ENCODE results near the gene GATD1.

The GATD1 gene, protein sequence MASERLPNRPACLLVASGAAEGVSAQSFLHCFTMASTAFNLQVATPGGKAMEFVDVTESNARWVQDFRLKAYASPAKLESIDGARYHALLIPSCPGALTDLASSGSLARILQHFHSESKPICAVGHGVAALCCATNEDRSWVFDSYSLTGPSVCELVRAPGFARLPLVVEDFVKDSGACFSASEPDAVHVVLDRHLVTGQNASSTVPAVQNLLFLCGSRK

DNA sequence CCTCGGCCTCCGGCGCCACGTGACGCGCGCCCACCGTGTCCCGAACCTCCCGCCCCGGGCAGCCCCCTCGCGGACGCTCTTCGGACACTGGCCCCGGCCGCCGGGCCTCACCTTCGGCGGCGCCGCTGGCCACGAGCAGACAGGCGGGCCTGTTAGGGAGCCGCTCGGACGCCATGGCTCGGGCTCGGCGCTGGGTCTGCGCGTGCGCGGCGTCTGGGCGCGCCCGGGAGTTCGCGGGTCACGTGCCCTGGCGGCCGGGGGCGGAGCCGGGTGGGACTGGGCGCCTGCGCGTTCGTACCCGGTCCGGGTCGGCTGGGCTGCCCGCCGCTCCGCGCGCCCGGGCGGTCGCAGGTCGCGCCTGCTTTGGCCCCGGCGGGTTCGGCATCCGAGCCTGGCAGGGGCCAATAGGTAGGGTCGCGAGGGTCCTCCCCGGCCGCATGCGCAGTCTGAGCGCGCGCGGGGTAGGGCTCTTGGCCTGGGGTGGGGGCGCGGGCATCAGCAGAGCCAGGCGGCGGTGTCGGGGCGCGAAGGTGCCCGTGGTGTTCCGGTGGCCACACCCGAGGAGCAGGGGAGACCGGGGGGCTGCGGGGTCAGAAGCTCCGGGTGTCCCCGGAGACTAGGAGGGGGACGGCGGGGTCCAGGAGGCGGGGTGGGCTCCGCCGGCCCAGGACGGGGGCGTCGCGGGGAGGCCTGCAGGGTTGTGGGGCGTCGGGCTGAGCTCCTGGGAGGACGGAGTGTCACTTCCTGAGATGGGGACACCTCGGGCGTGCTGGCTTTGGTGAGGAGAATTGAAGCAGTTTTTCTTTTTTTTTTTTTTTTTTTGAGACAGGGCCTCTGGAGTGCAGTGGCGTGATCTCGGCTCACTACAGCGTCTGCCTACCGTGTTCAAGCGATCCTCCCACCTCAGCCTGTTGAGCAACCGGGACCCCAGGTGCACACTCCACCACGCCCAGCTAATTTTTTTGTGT lies at the start of gene GATD1:
Gene GATD1, minus strand, starts transcription at position 200 of the 968 bp plus-strand sequence. Its CDS starts 25 bp downstream, at position 175.
- DNase-seq: peak; percentile 100

DNA sequence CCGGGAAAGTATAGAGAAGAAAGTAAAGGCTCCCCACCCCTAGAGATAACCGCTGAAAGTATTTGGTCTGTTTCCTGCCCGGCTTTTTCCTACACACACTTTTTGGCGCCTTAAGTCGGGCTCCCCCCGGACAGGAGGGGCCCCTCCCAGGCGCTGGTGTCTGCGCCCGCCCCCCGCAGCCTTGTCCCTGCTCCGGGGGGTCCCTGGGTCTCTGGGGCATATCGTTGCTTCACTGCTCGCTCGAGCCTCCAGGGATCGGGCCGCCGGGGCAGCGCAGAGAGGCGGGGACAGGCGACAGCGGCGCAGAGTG lies 49.5 kb upstream of the GATD1 start:
- no peak for DNase-seq

DNA sequence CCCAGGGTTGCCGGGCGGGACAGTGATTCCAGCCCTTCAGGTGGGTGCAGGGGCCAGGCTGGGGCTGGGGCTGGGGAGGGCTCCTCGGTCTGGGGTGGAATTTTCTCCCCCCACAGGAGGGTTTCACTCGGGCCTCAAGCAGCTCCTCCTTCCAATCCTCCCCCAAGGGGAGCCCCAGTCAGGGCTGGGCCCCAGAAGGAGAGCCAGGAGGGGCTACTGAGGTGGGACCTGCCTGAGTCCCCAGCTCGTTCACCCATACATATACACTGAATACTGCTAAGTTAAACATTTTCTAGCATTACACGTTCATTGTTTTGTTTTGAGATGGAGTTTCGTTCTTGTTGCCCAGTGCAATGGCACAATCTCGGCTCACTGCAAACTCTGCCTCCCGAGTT lies 48.9 kb upstream of the GATD1 start:
- DNase-seq: no peak

DNA sequence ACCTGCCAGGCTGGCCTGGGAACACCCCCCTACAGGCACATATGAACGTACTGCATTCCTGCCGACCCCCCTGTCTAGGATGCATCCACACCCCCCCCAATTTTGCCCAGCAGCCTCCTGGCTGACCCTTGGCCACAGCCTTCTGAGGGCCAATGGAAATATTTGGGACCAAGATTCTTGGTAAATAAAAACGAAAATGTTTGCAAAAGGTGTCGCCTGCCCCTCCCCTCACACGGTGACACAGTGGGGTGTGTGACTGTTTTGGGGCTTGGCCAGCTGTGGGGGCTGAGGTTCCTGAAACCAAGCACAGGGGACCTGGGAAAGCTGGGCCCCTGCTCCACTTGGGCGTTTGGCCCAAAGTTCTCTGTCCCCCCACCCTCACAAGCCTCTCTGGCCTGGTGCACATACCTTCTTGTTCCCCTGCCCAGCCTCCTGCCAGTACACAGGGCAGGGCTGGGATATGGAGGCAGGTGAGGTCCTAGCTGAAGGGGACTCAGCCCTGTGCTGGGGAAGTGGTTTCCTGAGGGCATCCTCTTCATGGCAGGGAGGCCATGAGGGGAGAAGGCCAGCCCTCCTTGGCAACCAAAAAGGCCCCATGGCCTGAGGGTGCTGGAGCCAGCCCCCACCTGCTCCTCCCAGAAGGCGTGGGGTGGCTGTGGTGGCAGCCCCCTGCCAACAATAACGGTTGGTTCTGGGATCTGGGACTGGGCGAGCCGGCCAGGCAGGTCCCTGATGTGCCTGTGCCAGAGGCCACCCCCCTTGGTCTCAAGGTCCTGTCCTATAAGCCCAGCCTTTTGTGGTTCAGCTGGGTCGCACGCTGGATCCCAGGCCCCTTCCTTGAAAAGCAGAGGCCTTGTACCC lies 48.3 kb upstream of the GATD1 start:
- no peak for DNase-seq

DNA sequence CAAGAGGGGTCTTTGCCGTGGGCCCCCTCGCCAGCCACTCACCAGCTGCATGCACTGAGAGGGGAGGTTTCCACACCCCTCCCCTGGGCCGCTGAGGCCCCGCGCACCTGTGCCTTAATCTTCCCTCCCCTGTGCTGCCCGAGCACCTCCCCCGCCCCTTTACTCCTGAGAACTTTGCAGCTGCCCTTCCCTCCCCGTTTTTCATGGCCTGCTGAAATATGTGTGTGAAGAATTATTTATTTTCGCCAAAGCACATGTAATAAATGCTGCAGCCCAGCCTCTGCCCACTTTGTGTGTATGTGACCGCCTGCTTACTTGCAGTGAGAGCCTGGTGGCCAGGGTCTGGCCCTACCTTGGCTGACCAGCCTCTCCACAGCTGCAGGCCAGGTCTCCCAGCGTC lies 47.7 kb upstream of the GATD1 start:
- no peak for DNase-seq

DNA sequence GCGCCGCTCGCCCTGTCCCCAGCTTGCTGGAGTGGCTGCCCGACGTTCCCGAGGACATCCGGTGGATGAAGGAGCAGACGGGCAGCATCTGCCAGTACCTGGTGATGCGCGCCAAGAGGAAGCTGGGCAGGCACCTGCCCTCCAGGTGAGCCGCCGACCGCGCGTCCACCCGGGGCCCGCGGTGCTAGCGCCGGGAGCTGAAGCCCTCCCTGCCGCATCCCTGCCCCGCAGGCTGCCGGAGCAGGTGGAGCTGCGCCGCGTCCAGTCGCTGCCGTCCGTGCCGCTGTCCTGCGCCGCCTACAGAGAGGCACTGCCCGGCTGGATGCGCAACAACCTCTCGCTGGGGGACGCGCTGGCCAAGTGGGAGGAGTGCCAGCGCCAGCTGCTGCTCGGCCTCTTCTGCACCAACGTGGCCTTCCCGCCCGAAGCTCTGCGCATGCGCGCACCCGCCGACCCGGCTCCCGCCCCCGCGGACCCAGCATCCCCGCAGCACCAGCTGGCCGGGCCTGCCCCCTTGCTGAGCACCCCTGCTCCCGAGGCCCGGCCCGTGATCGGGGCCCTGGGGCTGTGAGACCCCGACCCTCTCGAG lies 47.1 kb upstream of the GATD1 start:
- DNase-seq: no peak

DNA sequence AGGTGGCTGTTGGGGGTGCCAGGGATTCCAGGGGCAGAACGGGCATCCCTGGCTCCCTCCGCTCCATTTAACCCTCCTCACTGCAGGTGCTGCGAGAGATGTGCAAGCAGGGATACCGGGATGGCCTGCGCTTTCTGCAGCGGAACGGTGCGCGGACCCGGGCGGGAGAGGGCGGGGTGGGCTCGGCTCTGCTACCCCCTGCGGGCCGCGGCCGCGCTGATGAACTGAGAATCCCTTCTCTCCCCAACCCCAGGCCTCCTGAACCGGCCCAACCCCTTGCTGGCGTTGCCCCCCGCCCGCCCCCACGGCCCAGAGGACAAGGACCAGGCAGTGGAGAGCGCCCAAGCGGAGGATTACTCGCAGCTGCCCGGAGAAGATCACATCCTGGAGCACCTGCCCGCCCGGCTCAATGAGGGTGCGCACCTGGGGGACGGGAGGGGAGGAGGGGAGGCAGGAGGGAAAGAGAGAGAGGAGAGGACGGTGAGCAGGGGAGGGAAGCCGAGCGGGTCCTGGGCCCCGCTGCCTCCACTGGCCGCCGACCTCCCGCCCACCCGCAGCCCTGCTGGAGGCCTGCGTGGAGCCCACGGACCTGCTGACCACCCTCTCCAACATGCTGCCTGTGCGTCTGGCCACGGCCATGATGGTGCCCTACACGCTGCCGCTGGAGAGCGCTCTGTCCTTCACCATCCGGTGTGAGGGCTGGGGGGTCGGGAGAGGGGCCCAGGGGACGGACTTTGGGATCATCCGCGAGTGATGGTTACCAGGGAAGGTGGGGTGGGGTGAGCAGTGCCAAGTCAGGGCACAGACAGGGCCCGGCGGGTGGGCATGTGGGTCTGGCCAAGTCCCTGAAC lies 46.4 kb upstream of the GATD1 start:
- DNase-seq: no peak

DNA sequence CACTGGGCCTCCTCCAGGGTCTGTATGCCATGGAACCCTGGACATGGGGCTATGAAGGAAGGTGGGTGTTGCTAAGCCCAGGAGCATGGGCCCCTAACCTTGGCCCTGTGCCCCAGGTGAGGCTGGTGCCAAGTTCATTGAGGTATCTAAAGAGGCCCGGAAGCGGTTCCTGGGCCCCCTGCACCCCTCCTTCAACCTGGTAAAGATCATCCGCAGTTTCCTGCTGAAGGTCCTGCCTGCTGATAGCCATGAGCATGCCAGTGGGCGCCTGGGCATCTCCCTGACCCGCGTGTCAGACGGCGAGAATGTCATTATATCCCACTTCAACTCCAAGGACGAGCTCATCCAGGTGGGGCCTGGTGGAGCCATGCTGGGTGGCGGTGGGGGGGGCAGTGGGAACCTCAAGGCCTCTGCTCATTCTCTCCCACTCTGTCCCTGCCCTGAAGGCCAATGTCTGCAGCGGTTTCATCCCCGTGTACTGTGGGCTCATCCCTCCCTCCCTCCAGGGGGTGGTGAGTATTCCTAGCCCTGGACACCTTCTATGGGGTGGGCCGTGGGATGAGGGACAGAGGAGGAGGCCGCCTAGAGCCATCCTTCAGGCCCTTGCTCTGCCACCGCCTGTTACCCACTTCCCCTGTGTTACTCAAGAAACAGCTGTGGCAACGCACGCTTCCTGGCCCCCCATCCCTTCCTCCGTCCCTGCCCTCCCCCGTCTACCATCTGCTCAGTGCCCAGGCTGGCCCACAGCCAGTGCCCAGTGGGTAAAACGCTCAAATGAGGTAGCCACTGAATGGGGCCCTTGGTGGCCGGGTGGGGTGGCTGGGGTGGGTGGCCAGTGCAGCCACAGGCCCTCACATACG lies 44.5 kb upstream of the GATD1 start:
- DNase-seq: no peak

DNA sequence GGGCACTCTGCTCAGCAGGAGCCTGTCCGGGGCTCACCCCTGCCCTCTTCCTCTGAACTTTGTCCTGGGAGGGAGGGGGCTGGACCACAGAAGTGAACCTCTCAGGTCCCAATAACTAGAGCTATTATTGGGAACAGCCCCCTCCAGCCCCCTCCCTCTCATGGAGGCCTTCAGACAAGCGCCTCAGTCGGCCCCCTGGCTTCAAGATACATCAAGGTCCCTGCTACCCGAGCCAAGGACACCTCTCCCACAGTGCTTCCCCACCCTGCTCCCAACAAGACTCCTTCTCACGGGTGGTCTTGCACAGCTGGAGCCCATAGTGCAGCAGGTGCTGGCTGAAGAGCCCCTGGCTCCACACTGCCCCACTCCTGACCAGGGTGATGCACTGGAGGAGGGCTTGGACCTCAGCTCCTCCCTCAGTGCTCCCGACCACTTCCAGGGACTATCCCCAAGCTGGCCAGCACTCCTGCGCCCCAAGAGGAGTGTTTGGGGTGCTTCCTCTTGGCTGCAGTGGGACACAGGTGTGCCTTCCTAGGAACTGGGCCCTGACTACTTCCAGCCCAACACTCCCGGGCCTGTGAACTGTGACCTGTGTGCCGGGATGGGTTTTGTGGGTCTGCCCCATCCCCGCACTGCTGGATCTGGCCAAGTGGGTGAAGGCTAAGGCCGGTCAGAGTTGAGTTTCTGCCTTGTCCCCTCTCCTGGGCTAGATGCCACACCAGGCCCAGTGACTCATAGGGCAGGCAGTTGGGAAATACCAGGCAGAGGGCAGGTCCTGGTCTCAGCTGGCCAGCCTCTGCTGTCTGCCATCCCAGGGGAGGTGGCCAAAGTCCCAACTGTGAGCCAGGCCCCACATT lies 43.6 kb upstream of the GATD1 start:
- peak; percentile 97 for DNase-seq

DNA sequence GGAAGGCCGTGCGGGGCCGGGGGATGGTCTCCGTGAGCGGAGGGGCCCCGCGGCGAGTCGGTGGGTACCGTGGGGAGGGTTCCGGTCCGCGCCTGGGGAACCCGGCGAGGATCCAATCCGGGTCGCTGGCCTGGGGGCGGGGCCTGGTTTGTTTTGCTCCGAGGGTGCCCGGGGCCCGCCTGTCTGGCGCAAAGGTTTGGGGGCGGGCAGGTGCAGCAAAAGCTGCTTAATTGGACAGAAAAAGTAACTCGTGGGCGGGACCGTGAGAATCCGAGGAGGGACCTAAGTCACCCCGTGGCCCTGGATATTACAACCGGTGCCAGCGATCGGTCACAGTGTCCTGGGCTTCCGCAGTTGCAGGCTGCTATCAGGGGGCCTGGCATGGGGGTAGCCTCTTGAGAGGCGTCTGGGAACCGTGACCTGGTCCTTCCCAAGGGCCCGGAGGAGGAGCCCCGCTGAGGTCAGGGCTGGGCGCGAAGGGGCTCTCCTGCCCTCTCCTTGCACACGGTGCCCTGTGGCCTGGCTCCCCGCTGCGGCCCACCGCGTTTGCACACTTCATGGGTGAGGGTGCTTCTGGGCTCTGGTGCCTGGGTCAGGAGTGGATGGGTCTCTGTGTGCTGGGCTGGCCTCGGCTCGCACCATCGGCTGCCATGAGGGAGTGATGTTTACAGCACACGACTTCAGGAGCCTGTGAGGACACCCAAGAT lies 42.8 kb upstream of the GATD1 start:
- peak; percentile 96 for DNase-seq

DNA sequence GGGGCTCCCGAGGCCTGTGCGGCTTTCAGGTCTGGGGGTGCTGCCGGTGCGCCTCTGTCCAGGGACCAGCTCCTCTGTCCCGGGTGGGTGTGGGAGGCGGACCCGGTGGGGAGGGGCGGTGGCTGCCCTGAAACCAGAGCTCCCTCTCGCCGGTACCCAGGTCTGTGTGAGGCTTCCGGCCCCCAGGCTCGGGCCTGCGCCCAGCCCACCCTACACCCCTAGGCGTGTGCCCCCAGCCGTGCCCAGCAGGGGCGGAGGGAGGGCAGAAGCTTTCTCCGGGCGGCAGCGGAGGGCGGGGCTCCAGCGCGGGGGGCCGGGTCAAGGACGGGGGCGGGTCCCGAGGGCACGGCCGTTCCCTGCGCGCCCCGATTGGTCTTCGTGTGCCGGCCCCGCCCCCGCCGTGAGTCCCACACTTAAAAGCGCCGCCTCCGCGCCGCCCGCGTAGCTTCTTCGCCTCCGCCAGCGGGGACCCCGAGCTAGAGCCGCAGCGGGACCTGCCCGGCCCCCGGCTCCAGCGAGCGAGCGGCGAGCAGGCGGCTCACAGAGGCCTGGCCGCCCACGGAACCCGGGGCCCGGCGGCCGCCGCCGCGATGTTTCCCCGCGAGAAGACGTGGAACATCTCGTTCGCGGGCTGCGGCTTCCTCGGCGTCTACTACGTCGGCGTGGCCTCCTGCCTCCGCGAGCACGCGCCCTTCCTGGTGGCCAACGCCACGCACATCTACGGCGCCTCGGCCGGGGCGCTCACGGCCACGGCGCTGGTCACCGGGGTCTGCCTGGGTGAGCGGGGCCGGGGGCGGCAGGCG lies 42.0 kb upstream of the GATD1 start:
- peak; percentile 94 for DNase-seq

DNA sequence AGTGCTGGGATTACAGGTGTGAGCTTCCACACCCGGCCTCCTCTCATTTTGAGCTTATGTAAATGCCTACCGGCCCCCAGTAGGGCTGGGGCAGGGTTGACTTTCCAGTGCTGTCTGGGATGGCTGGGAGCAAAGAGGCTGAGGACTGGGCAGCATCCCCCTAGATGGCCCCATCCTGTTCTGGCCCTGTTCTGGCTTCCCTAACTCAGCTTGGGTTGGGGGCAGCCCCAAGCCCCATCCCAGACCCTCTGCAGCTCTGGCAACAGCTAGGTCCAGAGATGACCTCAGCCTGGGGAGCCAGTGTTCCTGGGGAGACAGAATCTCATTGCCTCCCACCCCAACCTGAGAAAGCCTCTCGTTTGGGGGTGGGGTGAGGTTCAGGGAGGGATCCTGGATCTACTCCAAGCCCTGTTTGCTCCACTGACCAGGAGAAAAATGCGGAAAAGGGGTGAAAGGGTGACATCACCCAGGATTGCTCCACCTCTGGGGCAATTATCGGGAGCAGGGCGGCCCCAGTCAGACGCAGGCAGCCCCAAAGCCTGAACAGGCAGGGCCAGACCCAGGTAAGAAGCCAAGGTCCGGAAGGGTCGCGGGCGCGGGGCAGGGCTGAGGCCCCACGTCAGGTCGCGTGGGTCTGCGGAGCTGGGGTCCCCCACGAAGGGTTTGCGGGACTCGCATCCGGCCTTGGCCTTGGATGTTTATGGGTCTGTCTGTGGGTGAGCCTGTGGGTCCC lies 41.3 kb upstream of the GATD1 start, which contains the start of gene PNPLA2:
Gene PNPLA2, plus strand, starts transcription at position 519 of the 733 bp plus-strand sequence. CDS start 805 bp downstream, outside the sequence.
- no peak for DNase-seq

DNA sequence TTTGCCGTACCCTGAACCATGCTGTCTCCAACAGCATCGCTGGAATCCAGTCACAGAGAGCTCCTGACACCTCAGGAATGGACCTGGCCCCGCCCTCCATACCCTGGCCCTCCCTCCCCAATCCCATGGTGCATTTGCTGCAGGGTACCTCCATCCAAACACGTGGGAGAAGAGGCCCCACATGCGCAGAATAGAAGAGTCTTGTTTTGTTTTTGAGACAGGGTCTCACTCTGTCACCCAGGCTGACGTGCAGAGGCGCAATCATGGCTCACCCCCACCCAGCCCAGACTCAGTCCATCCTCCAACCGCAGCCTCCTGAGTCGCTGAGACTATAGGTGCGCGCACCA lies 39.1 kb upstream of the GATD1 start:
- no peak for DNase-seq

DNA sequence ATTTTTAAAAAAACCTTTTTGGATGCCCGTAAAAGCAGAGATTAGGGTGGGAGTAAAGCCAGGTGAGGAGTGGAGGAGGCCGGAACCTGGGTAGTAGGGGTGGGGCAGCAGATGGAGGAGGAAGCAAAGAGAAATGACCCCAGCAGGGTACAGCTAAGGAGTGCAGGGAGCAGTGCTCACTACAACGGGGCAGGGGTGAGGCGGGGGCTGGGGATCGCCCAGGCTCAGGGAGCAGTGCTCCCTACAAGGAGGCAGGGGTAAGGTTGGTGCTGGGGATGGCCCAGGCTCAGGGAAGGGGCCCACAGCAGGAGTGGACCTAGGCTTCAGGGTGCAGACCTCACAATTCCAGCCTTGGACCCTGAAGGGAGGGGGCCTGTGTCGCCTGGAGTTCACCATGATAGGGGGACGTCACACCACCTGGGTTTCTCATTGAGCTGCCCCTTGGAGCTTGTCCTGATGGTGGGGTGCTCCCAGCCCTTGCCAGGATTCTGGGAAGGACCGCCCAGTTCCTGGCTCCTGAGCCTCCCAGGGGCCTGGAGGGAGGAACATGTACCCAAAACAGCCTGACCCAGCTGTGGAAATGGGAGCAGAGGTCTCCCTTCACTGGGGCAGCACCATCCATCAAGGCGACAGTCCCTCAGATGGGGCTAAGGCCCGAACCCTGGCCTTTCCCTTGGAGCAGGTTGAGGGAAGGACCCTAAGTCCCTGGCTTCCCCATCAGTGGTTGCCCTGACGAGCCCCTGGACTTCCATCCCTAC lies 38.6 kb upstream of the GATD1 start:
- DNase-seq: no peak

DNA sequence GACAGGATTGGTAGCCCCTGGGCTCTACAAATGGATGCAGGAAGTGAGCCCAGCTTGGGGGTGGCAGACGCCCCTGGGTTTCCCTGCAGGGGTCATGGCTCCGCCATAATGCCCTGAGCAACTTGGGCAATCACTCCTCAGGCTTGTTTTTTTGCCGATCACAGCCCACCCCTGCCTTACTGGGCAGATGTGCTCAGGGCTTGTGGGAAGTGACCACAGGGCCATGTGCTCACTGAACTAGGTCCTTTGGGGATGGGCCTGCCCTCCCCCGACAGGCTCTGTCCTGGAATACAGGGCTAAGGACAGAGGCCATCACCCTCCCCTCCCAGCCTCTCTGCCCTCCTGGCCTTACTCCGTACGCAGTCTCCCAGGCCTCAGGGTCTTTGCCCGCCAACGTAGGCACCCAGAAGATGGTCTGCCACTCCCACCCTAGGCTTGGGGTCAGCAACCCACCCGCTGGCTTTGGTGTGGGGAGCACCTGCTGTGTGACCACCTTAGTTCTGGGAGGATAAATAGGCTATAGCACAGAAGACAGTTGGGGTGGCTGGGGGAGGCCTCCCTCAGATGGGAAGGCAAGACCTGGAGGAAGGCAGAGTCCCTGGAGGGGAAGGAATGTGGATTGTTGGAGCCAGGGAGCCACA lies 36.3 kb upstream of the GATD1 start:
- no peak for DNase-seq

DNA sequence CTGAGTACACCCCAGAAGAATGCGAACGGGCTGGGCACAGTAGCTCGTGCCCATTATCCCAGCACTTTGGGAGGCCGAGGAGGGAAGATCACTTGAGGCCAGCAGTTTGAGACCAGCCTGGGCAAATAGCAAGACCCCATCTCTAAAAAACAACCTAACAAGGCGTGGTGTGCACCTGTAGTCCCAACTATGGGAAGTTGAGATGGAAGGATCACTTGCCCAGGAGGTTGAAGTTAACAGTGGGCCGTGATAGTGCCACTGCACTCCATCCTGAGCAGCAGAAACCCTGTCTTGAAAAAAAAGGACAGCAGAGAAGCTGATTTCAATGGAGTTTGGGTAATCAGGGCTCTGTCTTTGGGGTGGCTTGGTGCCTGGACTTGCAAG lies 35.8 kb upstream of the GATD1 start:
- DNase-seq: no peak

DNA sequence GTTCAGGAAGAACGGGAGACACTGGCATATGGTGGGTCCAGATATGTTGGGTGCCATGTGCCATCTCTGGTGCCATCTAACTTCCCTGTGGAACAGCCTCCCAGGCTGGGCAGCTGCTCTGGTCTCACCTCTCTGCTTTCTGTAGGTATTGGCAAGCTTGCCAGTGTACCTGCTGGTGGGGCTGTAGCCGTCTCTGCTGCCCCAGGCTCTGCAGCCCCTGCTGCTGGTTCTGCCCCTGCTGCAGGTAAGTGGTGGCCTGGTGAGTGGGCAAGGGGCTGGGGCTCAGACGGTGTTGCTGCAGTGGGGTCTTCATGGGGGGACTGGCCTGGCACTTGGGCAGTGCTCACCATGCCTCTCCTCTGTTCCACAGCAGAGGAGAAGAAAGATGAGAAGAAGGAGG lies 35.1 kb upstream of the GATD1 start:
- no peak for DNase-seq
